ENCODE measurements around the gene ASAP2. TPM values are rescaled to one million over a fixed set of nuclear protein-coding genes. Genes with fewer than 3 reads are reported as not detected.

Gene ASAP2
- total and polyA plus RNA-seq, 9 of the 15 experiments (the other 6 are each of a cell fraction or from before 2014, with no cell fraction given) = 0.06 to 4.3 (median 3.1) TPM

DNA sequence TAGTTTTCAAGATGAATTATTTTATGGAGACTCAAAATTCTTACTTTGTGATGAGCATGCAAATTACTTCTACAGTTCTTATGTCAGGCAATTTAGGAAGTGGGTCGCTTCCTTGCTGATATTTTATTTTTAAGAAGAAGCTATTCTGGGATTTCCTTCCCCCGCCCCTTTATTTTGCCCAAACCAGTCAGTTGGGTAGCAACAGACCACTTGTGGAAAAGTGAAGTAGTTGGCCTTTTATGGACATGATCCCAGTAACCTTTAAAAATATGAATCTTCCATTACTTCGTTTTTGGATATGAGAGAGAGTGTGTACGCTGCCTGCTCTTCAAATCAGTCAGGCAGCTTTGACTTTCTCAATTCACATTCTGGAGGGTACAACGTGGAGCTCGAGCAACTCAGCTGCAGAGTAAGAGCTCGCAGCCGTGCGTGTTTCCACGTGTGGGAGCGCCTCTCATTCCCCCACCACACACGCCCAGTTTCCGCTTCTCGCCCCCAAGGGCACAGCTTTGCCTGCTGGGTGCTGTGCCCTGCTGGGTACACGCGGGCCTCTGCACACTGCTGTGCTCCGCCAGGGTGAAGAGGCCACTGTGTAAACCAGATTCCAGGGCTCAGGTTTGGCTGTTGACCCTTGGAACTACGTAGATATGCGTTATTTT, 124.1 kb downstream of the ASAP2 start:
- no peak for FAIRE-seq
- Histone ChIP-seq H3K27ac (ENCODE audit: extremely low read depth, low read depth, low read length) (no peak overlapping the region), H3K79me2 (ENCODE audit: control insufficient read depth, insufficient read depth, low read length) (no peaks in the 10 kb centered on the region), H3K9me1 (ENCODE audit: control insufficient read depth, insufficient read depth, low read length) (no peaks in the 10 kb centered on the region), H3K27me3 (ENCODE audit: control insufficient read depth in 2 of 2, insufficient read depth in 2 of 2, low read length in 2 of 2) (no peaks in the 10 kb centered on the region; a peak in 1 of 5 replicates), H3K4me1 (replicated peaks in 1 of 2; ENCODE audit: control insufficient read depth in 2 of 2, insufficient read depth in 2 of 2, low read length in 2 of 2) (peaks cover 10 to 37% of the 10 kb centered on the region in 2 experiments), H3K9me3 (replicated peaks; ENCODE audit: control insufficient read depth, insufficient read depth, low read depth, low read length) (no peaks in the 10 kb centered on the region), H3K4me3 (no peak overlapping the region), H3K9ac (ENCODE audit: insufficient read depth in 1 of 2, low read depth in 2 of 2, low read length in 2 of 2) (0 out of 4 replicates have a peak overlapping the region, but pooled peaks of 1 of the 2 experiments have one; percentile 1), H3K4me2 (ENCODE audit: insufficient read depth, low read length) (no peak overlapping the region), H4K20me1 (replicated peaks; ENCODE audit: control insufficient read depth, insufficient read depth, low read length) (no peaks in the 10 kb centered on the region), H2AFZ (ENCODE audit: low read depth, low read length) (no peak overlapping the region), H3K36me3 (ENCODE audit: control insufficient read depth, insufficient read depth, low read length) (no peaks in the 10 kb centered on the region; the same call in 2 of the 3 replicates)
- 62% methylated on average over 19 of the region's 19 CpGs for WGBS (ENCODE audit: insufficient coverage, low coverage, missing lambda C conversion rate)
- no TSS peak for BruUV-seq (replicated peaks)
- ChIA-PET CTCF (ENCODE audit: low intra/inter-chr PET ratio) (interaction anchor here (3.7 kb wide), 1 partner anchor 188 kb away, joined by 13 read pairs; no protein-coding TSS in a partner anchor), POLR2A (interaction anchor here (1.2 to 1.3 kb wide), 2 partner anchors 10 to 15 kb away, joined by 3 to 4 read pairs; no protein-coding TSS in a partner anchor)
- TF ChIP-seq C11orf30 (IDR thresholded peaks at IDR 0.05; ENCODE audit: low read depth) = 0 out of 2 replicates have a peak, but pooled peaks have one; percentile 6
- TF ChIP-seq, protein P1, sequence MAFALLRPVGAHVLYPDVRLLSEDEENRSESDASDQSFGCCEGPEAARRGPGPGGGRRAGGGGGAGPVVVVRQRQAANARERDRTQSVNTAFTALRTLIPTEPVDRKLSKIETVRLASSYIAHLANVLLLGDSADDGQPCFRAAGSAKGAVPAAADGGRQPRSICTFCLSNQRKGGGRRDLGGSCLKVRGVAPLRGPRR (CRISPR knock-in tag; IDR thresholded peaks at IDR 0.05) = no peak
- TF ChIP-seq ZNF316 (IDR thresholded peaks at IDR 0.05) = peak; percentile 40; the same call in 1 of the 2 replicates
- no peak for DNase-seq (ENCODE audit: extremely low read depth in 1 of 4, low spot score in 3 of 4)
- intact Hi-C loops (cut with micrococcal nuclease) (no loop called here), in situ Hi-C loops (cut with MboI) (no loop called here)
- no peak for ATAC-seq

DNA sequence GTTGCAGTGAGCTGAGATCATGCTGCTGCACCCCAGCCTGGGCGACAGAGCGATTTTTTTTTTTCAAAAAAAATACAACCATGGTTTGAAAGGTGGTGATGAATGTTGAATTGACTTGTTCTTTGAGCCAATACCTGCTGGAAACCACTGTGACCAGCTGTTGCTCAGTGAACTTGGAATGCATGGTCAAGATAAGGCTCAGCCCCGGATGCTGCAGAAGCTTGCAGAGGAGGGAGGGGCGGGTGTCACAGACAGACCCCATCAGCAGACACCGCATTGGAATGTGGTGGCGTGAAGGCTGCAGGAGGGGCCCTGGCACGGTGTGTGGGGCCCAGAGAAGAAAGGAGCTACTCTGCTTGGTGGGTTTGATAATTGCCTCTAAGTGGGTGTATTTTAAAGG, 125.1 kb downstream of the ASAP2 start:
- Histone ChIP-seq H3K4me3 (no peak overlapping the region), H3K9me1 (ENCODE audit: control insufficient read depth, insufficient read depth, low read length) (no peaks in the 10 kb centered on the region), H3K4me2 (ENCODE audit: insufficient read depth, low read length) (no peak overlapping the region; the same call in 1 of the 2 replicates), H3K27me3 (ENCODE audit: control insufficient read depth in 2 of 2, insufficient read depth in 2 of 2, low read length in 2 of 2) (no peaks in the 10 kb centered on the region; a peak in 1 of 5 replicates), H4K20me1 (replicated peaks; ENCODE audit: control insufficient read depth, insufficient read depth, low read length) (no peaks in the 10 kb centered on the region), H3K4me1 (replicated peaks in 1 of 2; ENCODE audit: control insufficient read depth in 2 of 2, insufficient read depth in 2 of 2, low read length in 2 of 2) (peaks cover 15 to 41% of the 10 kb centered on the region in 2 experiments), H3K36me3 (ENCODE audit: control insufficient read depth, insufficient read depth, low read length) (no peaks in the 10 kb centered on the region; the same call in 2 of the 3 replicates), H3K79me2 (ENCODE audit: control insufficient read depth, insufficient read depth, low read length) (no peaks in the 10 kb centered on the region), H3K9me3 (replicated peaks; ENCODE audit: control insufficient read depth, insufficient read depth, low read depth, low read length) (no peaks in the 10 kb centered on the region), H3K27ac (ENCODE audit: extremely low read depth, low read depth, low read length) (no peak overlapping the region), H2AFZ (ENCODE audit: low read depth, low read length) (no peak overlapping the region), H3K9ac (ENCODE audit: insufficient read depth in 1 of 2, low read depth in 2 of 2, low read length in 2 of 2) (0 out of 4 replicates have a peak overlapping the region, but pooled peaks of 1 of the 2 experiments have one; percentile 22)
- in situ Hi-C loops (cut with MboI) = no loop called here
- ATAC-seq (peak; percentile 82), FAIRE-seq (peak; percentile 86), DNase-seq (ENCODE audit: extremely low read depth in 1 of 4, low spot score in 3 of 4) (peak; percentile 41 to 86 (median 68))
- ChIA-PET POLR2A (interaction anchor here (0.6 to 0.8 kb wide), 3 partner anchors 13 to 61 kb away, joined by 3 read pairs; no protein-coding TSS in a partner anchor), CTCF (ENCODE audit: low intra/inter-chr PET ratio) (interaction anchor here (3.7 kb wide), 1 partner anchor 189 kb away, joined by 13 read pairs; no protein-coding TSS in a partner anchor)
- BruUV-seq (replicated peaks) = no TSS peak
- intact Hi-C loops (cut with micrococcal nuclease) = no loop called here
- WGBS (ENCODE audit: insufficient coverage, low coverage, missing lambda C conversion rate) = 15% methylated on average over 7 of the region's 7 CpGs
- TF ChIP-seq ARHGAP35 (IDR thresholded peaks at IDR 0.05; ENCODE audit: partially characterized antibody) (no peak), ZNF384 (IDR thresholded peaks at IDR 0.05; ENCODE audit: low read depth, low read length) (peak; percentile 47; the same call in 1 of the 2 replicates), SRSF3 (IDR thresholded peaks at IDR 0.05; ENCODE audit: insufficient read depth, low read length) (no peak), PRPF4 (IDR thresholded peaks at IDR 0.05; ENCODE audit: insufficient read depth, low read depth, low read length, poor library complexity, severe bottlenecking) (no peak), TGIF2 (CRISPR knock-in tag; IDR thresholded peaks at IDR 0.05) (no peak), NFYB (IDR thresholded peaks at IDR 0.05; ENCODE audit: extremely low read depth, insufficient read length) (no peak), HDAC3 (IDR thresholded peaks at IDR 0.05; ENCODE audit: borderline replicate concordance, partially characterized antibody) (no peak), SMARCC2 (IDR thresholded peaks at IDR 0.05; ENCODE audit: low read depth) (no peak), ZNF146 (CRISPR knock-in tag; IDR thresholded peaks at IDR 0.05; ENCODE audit: unreplicated experiment) (no peak)
- TF ChIP-seq, protein P2, sequence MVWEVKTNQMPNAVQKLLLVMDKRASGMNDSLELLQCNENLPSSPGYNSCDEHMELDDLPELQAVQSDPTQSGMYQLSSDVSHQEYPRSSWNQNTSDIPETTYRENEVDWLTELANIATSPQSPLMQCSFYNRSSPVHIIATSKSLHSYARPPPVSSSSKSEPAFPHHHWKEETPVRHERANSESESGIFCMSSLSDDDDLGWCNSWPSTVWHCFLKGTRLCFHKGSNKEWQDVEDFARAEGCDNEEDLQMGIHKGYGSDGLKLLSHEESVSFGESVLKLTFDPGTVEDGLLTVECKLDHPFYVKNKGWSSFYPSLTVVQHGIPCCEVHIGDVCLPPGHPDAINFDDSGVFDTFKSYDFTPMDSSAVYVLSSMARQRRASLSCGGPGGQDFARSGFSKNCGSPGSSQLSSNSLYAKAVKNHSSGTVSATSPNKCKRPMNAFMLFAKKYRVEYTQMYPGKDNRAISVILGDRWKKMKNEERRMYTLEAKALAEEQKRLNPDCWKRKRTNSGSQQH (CRISPR knock-in tag; IDR thresholded peaks at IDR 0.05) = no peak
